Astrocyte of the spinal cord (primary cell): ENCODE data around the gene TMEM9B.

Experiments used
- DNase-seq: peaks from one replicate; pipeline ENCODE4 v3.0.0; 2011; ENCODE audit warnings: low read depth, low spot score
- H3K4me3 ChIP-seq: 2 replicates; pipeline ENCODE4 v1.5.1; 2011; ENCODE audit warnings: low read depth, mild to moderate bottlenecking, low read length, moderate library complexity
- in situ Hi-C: cut with HindIII; loops from 2 replicates; pipeline ENCODE4 v1.10.0; 2017; ENCODE audit warnings: low sequenced_read_pairs
- TF ChIP-seq, protein P1 (sequence below): IDR thresholded peaks from 2 replicates; pipeline ENCODE4 v1.5.1; 2012; ENCODE audit warnings: low read depth, mild to moderate bottlenecking, low read length, inconsistent platforms

TMEM9B gene

GRCh38 chr11:8973121-8973520 is 8.9 kb upstream of the TMEM9B start:
- in situ Hi-C loops: no loop called here
- H3K4me3 ChIP-seq: no peak overlapping the region
- TF ChIP-seq, protein P1, sequence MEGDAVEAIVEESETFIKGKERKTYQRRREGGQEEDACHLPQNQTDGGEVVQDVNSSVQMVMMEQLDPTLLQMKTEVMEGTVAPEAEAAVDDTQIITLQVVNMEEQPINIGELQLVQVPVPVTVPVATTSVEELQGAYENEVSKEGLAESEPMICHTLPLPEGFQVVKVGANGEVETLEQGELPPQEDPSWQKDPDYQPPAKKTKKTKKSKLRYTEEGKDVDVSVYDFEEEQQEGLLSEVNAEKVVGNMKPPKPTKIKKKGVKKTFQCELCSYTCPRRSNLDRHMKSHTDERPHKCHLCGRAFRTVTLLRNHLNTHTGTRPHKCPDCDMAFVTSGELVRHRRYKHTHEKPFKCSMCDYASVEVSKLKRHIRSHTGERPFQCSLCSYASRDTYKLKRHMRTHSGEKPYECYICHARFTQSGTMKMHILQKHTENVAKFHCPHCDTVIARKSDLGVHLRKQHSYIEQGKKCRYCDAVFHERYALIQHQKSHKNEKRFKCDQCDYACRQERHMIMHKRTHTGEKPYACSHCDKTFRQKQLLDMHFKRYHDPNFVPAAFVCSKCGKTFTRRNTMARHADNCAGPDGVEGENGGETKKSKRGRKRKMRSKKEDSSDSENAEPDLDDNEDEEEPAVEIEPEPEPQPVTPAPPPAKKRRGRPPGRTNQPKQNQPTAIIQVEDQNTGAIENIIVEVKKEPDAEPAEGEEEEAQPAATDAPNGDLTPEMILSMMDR: no peak
- DNase-seq: no peak

DNA sequence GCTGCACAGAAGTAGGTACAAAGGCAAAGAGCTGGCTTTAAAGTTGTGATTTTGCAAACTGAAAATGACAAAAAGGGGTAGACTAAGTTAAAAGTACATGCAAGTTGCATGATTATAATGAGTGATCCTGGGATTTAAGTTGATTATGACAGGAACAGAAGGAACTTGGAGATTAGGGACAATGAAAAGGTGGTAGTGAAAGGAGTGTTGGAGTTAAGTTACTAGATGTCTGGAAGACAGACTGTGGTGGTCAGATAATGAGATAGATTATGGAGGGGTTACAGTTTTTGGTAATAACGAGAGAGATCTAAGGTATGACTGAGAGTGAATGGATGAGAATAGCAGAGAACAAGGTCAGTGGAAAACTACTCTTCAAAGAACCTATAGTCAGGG is 7.7 kb upstream of the TMEM9B start:
- in situ Hi-C loops: no loop called here

GRCh38 chr11:8971196-8971923 is 7.1 kb upstream of the TMEM9B start:
- DNase-seq: no peak
- H3K4me3 ChIP-seq: no peak overlapping the region
- in situ Hi-C loops: no loop called here
- TF ChIP-seq, protein P1: no peak

More for the DNA sequence above, 7.7 kb upstream of the TMEM9B start:
- H3K4me3 ChIP-seq: no peak overlapping the region
- DNase-seq: no peak
- TF ChIP-seq, protein P1: no peak

- TF ChIP-seq, protein P1: no peak
- no peak overlapping the region for H3K4me3 ChIP-seq
- no peak for DNase-seq
- in situ Hi-C loops: no loop called here
Observed at GRCh38 chr11:8967184-8967583, 2.9 kb upstream of the TMEM9B start.

- TF ChIP-seq, protein P1: no peak
- in situ Hi-C loops: no loop called here
- H3K4me3 ChIP-seq: peak overlapping the region; percentile 81
- no peak for DNase-seq
Observed at GRCh38 chr11:8963569-8964323, 496 bp downstream of the TMEM9B start.

GRCh38 chr11:8962841-8963240 is 1.4 kb downstream of the TMEM9B start:
- no peak for DNase-seq
- no peak overlapping the region for H3K4me3 ChIP-seq
- in situ Hi-C loops: no loop called here
- TF ChIP-seq, protein P1: no peak
